RWPE2 (cell line): ENCODE data around the gene CDH6.
A peak's percentile ranks its signal among the peaks of the same experiment; 100 is the strongest.

Source experiments
- ATAC-seq: fragments of 200-7000 bp; cut with Tn5 transposase; 3 replicates; pipeline ENCODE4 v1.9.1; 2021; ENCODE audit warnings: low read depth
- DNase-seq: peaks from one replicate; pipeline ENCODE4 v3.0.0-alpha.2; 2020; ENCODE audit warnings: low spot score
- H3K27ac ChIP-seq: fragments of 450-650 bp; 2 replicates; pipeline ENCODE4 v1.5.1; 2017; ENCODE audit warnings: mild to moderate bottlenecking; ENCODE audit not compliant: poor library complexity, severe bottlenecking
- H3K27me3 ChIP-seq: fragments of 250-450 bp; sonication (Bioruptor Pico); 2 replicates; pipeline ENCODE4 v1.5.1; 2021; ENCODE audit warnings: mild to moderate bottlenecking, moderate library complexity; ENCODE audit not compliant: insufficient read depth, poor library complexity, severe bottlenecking
- H3K36me3 ChIP-seq: fragments of 250-450 bp; sonication (Bioruptor Pico); 2 replicates; pipeline ENCODE4 v1.5.1; 2020; ENCODE audit warnings: low read depth, mild to moderate bottlenecking, moderate library complexity
- H3K4me1 ChIP-seq: fragments of 250-450 bp; sonication (Bioruptor Pico); 2 replicates; pipeline ENCODE4 v1.5.1; 2021; ENCODE audit warnings: mild to moderate bottlenecking, moderate library complexity; ENCODE audit not compliant: insufficient read depth, poor library complexity, severe bottlenecking
- H3K4me3 ChIP-seq: fragments of 250-450 bp; sonication (Bioruptor Pico); 2 replicates; pipeline ENCODE4 v1.5.1; 2021; ENCODE audit warnings: mild to moderate bottlenecking, moderate library complexity; ENCODE audit not compliant: severe bottlenecking
- H3K9me3 ChIP-seq: fragments of 250-450 bp; sonication (Bioruptor Pico); 2 replicates; pipeline ENCODE4 v1.5.1; 2021; ENCODE audit warnings: mild to moderate bottlenecking, moderate library complexity; ENCODE audit not compliant: severe bottlenecking
- CTCF ChIP-seq: fragments of 450-650 bp; IDR thresholded peaks from one replicate; pipeline ENCODE4 v1.5.1; 2017; ENCODE audit warnings: mild to moderate bottlenecking, moderate library complexity; ENCODE audit not compliant: poor library complexity, severe bottlenecking

The CDH6 gene

DNA sequence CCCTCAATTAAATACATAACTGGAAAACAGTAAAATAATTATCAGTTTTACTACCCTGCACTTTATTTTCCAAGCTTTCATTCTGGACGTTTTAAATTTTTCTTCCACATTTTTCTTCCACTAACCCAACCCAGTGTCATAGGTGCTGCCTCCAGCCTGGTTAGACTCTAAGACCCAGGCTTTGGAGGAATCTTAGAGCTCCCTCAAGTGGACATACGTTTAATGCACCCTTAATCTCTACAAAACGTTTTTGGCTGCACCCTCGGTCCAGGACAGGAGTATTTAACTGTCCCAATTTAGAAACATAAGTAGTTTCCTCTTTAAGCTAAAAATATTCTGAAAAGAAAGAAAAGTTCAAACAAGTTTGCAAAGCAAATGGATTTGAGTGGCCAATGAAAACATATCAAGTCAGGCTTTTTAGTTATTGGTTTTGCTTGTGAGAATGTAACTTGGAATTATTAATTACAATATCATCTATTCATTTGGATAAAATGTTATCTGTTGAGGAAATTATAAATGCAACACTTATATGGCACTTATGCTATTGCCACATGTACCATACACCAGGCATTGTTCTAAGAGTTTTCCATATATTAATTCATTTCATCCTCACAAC, 38.9 kb downstream of the CDH6 start:
- Histone ChIP-seq H3K27me3 (no peaks in the 10 kb centered on the region), H3K9me3 (no peaks in the 10 kb centered on the region), H3K4me3 (no peak overlapping the region), H3K27ac (no peak overlapping the region), H3K4me1 (no peaks in the 10 kb centered on the region), H3K36me3 (no peaks in the 10 kb centered on the region)
- TF ChIP-seq CTCF, result peak; percentile 96
- DNase-seq (no peak), ATAC-seq (peak; percentile 83)

- Histone ChIP-seq H3K36me3 (no peaks in the 10 kb centered on the region), H3K27me3 (peaks cover 13% of the 10 kb centered on the region), H3K27ac (no peak overlapping the region), H3K9me3 (no peaks in the 10 kb centered on the region), H3K4me1 (no peaks in the 10 kb centered on the region), H3K4me3 (no peak overlapping the region)
- DNase-seq (no peak), ATAC-seq (no peak)
- TF ChIP-seq CTCF, result no peak
Observed at GRCh38 chr5:31235381-31235780, 41.9 kb downstream of the CDH6 start.

- no peak overlapping the region for H3K4me3 ChIP-seq
- DNase-seq (no peak), ATAC-seq (no peak)
- no peaks in the 10 kb centered on the region for H3K36me3 ChIP-seq
- no peaks in the 10 kb centered on the region for H3K4me1 ChIP-seq
- H3K9me3 ChIP-seq, result no peaks in the 10 kb centered on the region
- H3K27ac ChIP-seq, result no peak overlapping the region
- TF ChIP-seq CTCF, result no peak
- peaks cover 13% of the 10 kb centered on the region for H3K27me3 ChIP-seq
Observed at GRCh38 chr5:31236339-31236738, 42.9 kb downstream of the CDH6 start.

- Histone ChIP-seq H3K4me3 (no peak overlapping the region), H3K9me3 (no peaks in the 10 kb centered on the region), H3K27me3 (peaks cover 13% of the 10 kb centered on the region), H3K36me3 (no peaks in the 10 kb centered on the region), H3K27ac (no peak overlapping the region), H3K4me1 (no peaks in the 10 kb centered on the region)
- ATAC-seq, result peak; percentile 52; the same call in 2 of the 3 replicates
- peak; percentile 41 for TF ChIP-seq CTCF
- no peak for DNase-seq
Observed at GRCh38 chr5:31237174-31237573, 43.7 kb downstream of the CDH6 start.

DNA sequence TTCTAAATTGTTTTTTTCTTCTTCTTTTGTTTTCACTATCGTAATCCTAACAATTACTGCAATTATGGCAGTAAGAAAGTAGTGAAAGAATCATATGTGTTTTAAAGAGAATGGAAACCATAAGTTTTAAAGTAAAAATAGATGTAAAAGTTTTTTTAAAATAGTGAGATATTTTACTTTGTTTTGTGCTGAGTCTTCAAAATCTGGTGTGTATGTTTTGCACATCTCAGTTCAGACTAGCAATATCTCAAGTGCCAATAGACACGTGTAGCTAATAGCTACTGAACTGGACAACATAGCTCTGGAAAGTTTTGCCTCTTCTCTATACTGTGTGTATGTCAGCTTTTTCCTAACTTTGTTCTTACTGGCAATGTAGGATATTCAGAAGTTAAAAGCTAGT, 45.0 kb downstream of the CDH6 start:
- H3K4me3 ChIP-seq, result no peak overlapping the region
- no peak for TF ChIP-seq CTCF
- peaks cover 13% of the 10 kb centered on the region for H3K27me3 ChIP-seq
- H3K36me3 ChIP-seq, result no peaks in the 10 kb centered on the region
- no peak overlapping the region for H3K27ac ChIP-seq
- DNase-seq (no peak), ATAC-seq (no peak)
- H3K9me3 ChIP-seq, result no peaks in the 10 kb centered on the region
- no peaks in the 10 kb centered on the region for H3K4me1 ChIP-seq
